Naive thymus-derived CD4-positive, alpha-beta T cell (primary cell): ENCODE measurements around the gene NEDD9. TPM values are rescaled to one million over a fixed set of nuclear protein-coding genes. Genes with fewer than 3 reads are reported as not detected.

Experiments used
- ATAC-seq: fragments of 150-1000 bp; cut with Tn5 transposase; 2 replicates; pipeline ENCODE4 v1.10.0; 2021; ENCODE audit warnings: mild to moderate bottlenecking, moderate library complexity
- CTCF ChIA-PET: fragments of 350-600 bp; sonication (Branson Sonifier 250); formaldehyde crosslinking; loops from one replicate; lab custom pipeline; 2021; ENCODE audit warnings: antibody characterized with exemption; lab: Charles Lee
- POLR2A ChIA-PET: fragments of 350-600 bp; sonication (Branson Sonifier 250); formaldehyde crosslinking; loops from one replicate; lab custom pipeline; 2021; ENCODE audit warnings: antibody characterized with exemption, inconsistent platforms; lab: Charles Lee
- DNase-seq, 9 donors: peaks; one replicate each; pipeline versions ENCODE4 v3.0.0 to v3.0.0-alpha.2; 2020 to 2022; ENCODE audit warnings: mixed read lengths in 1 of 9
- H3K27ac ChIP-seq: one replicate; pipeline ENCODE4 v1.7.0; 2013; ENCODE audit warnings: mild to moderate bottlenecking, low read depth, low read length, moderate library complexity
- H3K27me3 ChIP-seq, 2 donors: one replicate each; pipeline ENCODE4 v1.7.0; 2013; ENCODE audit warnings: low read length in 2 of 2, mild to moderate bottlenecking in 2 of 2, moderate library complexity in 2 of 2; ENCODE audit not compliant: control insufficient read depth in 2 of 2, insufficient read depth in 2 of 2
- H3K36me3 ChIP-seq, 3 experiments: 1 replicate in 2 of 3; 2 replicates in 1 of 3; pipeline ENCODE4 v1.7.0; 2013; ENCODE audit warnings: low read length in 3 of 3, mild to moderate bottlenecking in 3 of 3, moderate library complexity in 1 of 3; ENCODE audit not compliant: insufficient read depth in 3 of 3, control insufficient read depth in 2 of 3
- H3K4me1 ChIP-seq, 2 donors: one replicate each; pipeline ENCODE4 v1.7.0; 2013; ENCODE audit warnings: low read length in 2 of 2, mild to moderate bottlenecking in 2 of 2, moderate library complexity in 1 of 2; ENCODE audit not compliant: control insufficient read depth in 2 of 2, insufficient read depth in 2 of 2
- H3K4me3 ChIP-seq: 2 replicates; pipeline ENCODE4 v1.7.0; 2013; ENCODE audit warnings: mild to moderate bottlenecking, low read length
- H3K9me3 ChIP-seq, 3 experiments: 1 replicate in 2 of 3; 2 replicates in 1 of 3; pipeline ENCODE4 v1.7.0; 2013; ENCODE audit warnings: low read length in 3 of 3; ENCODE audit not compliant: control insufficient read depth in 2 of 3
- H3K27ac Mint-ChIP-seq, 9 donors: one replicate each; pipeline ENCODE4 v1.8.0; 2020 to 2022; ENCODE audit warnings: mixed read lengths in 9 of 9, mild to moderate bottlenecking in 8 of 9, moderate library complexity in 5 of 9, inconsistent platforms in 2 of 9
- H3K27me3 Mint-ChIP-seq, 5 donors: one replicate each; pipeline ENCODE4 v1.8.0; 2021 to 2022; ENCODE audit warnings: mixed read lengths in 5 of 5, mild to moderate bottlenecking in 1 of 5
- H3K36me3 Mint-ChIP-seq, 5 donors: one replicate each; pipeline ENCODE4 v1.8.0; 2020 to 2022; ENCODE audit warnings: mixed read lengths in 5 of 5, mild to moderate bottlenecking in 3 of 5, inconsistent platforms in 1 of 5
- H3K4me1 Mint-ChIP-seq, 7 donors: one replicate each; pipeline ENCODE4 v1.8.0; 2020 to 2022; ENCODE audit warnings: mixed read lengths in 7 of 7, mild to moderate bottlenecking in 3 of 7, inconsistent platforms in 1 of 7
- H3K4me3 Mint-ChIP-seq, 10 donors: one replicate each; pipeline ENCODE4 v1.8.0; 2020 to 2022; ENCODE audit warnings: mild to moderate bottlenecking in 10 of 10, mixed read lengths in 10 of 10, moderate library complexity in 6 of 10, inconsistent platforms in 2 of 10
- H3K9me3 Mint-ChIP-seq, 11 donors: one replicate each; pipeline ENCODE4 v1.8.0; 2020 to 2022; ENCODE audit warnings: mixed read lengths in 11 of 11, mild to moderate bottlenecking in 4 of 11, inconsistent platforms in 1 of 11, moderate library complexity in 1 of 11
- intact Hi-C, 2 donors: fragments of 100-400 bp; cut with micrococcal nuclease; formaldehyde crosslinking; loops; one replicate each; pipeline ENCODE4 v1.15.1; 2023
- polyA plus RNA-seq, 2 donors: library from polyadenylated mRNA; unstranded; fragments of 300-500 nt; fragmentation: Illumina TruSeq; gene quantifications; one replicate each; pipeline ENCODE4 v1.2.3, GENCODE V29; 2021
- total RNA-seq, 6 experiments: library from RNA in 5 of 6; stranded (reverse) in 5 of 6; gene quantifications; 1 replicate in 5 of 6; 2 replicates in 1 of 6; pipeline ENCODE4 v1.2.3 and lab custom pipeline; 2021 to 2026

The NEDD9 gene
- total and polyA plus RNA-seq, 7 experiments from 2014 or later = 14.2 to 62.9 (median 35.4) TPM

- no peaks in the 10 kb centered on the region for H3K36me3 ChIP-seq
- H3K9me3 ChIP-seq = no peaks in the 10 kb centered on the region
- intact Hi-C loops = no loop called here
- Mint-ChIP-seq H3K27ac (no peak overlapping the region), H3K36me3 (peaks cover 0 to 38% (median 8%) of the 10 kb centered on the region in 5 donors), H3K27me3 (no peaks in the 10 kb centered on the region), H3K9me3 (peaks cover 0 to 8% (median 0%) of the 10 kb centered on the region in 11 donors), H3K4me3 (peak overlapping the region in 1 of 10 donors; percentile 28), H3K4me1 (peaks cover 32 to 79% (median 43%) of the 10 kb centered on the region in 7 donors)
- H3K4me3 ChIP-seq = no peak overlapping the region
- POLR2A ChIA-PET = no interaction called here
- CTCF ChIA-PET = interaction anchor here (0.6 kb wide), 1 partner anchor 301 kb away, joined by 3 read pairs; no protein-coding TSS in a partner anchor
- H3K27me3 ChIP-seq = no peaks in the 10 kb centered on the region
- DNase-seq = no peak
- H3K4me1 ChIP-seq = peaks cover 13 to 29% of the 10 kb centered on the region in 2 donors
- no peak overlapping the region for H3K27ac ChIP-seq
- no peak for ATAC-seq
Observed at GRCh38 chr6:11228935-11229654, 3.4 kb downstream of the NEDD9 start.

DNA sequence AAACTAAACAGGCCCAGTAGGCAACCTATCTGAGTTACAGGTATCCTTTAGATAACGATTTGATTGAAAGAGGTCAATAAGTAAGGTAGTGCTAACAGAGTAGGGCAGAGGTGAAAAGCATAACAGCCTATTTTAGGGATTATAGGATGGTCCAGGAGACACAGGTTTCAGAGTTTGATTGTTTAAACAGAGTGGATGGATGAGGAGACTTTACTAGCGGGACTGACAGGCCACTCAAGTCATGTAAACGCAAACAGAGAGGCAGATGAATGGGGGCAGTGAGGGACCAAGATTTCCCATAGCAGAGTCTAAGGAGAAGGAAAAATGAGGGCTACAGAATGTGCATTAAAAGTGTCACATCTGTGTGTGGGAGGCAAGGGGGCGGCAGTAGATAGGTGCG lies 4.8 kb downstream of the NEDD9 start:
- ChIA-PET CTCF (no interaction called here), POLR2A (no interaction called here)
- peaks cover 30 to 80% (median 43%) of the 10 kb centered on the region in 7 donors for H3K4me1 Mint-ChIP-seq
- H3K27me3 Mint-ChIP-seq = no peaks in the 10 kb centered on the region
- ATAC-seq (no peak), DNase-seq (no peak)
- H3K27me3 ChIP-seq = no peaks in the 10 kb centered on the region
- H3K4me3 ChIP-seq = no peak overlapping the region
- H3K9me3 Mint-ChIP-seq = peaks cover 0 to 8% (median 0%) of the 10 kb centered on the region in 11 donors
- H3K9me3 ChIP-seq = no peaks in the 10 kb centered on the region
- H3K27ac ChIP-seq = no peak overlapping the region
- peak overlapping the region in 1 of 9 donors; percentile 16 for H3K27ac Mint-ChIP-seq
- intact Hi-C loops = no loop called here
- no peak overlapping the region for H3K4me3 Mint-ChIP-seq
- no peaks in the 10 kb centered on the region for H3K36me3 ChIP-seq
- peaks cover 0 to 42% (median 8%) of the 10 kb centered on the region in 5 donors for H3K36me3 Mint-ChIP-seq
- H3K4me1 ChIP-seq = peaks cover 8 to 34% of the 10 kb centered on the region in 2 donors

DNA sequence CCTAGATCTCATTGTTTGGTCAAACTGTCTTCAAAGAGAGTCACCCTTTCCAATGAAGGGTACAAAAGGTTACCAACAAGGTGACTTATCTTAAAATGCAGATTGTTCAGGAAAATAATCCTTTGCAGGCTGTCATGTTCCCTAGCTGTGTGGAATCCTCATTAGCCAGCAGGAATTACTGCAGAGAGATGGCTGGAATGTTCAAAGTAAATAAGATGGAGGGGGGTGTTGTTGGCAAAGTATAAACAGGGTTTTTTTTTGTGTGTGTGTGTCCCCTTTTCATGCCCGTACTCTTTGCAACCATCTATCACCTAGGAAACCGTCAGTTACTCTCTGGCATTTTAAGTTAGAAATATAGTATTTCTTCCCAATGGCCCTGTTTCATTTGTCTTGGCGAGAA lies 6.5 kb downstream of the NEDD9 start:
- H3K4me3 Mint-ChIP-seq = peak overlapping the region in 2 of 10 donors; percentile 28 to 54
- CTCF ChIA-PET = no interaction called here
- POLR2A ChIA-PET = no interaction called here

GRCh38 chr6:11224966-11225463 lies 7.5 kb downstream of the NEDD9 start:
- intact Hi-C loops = loop anchor here in 1 of 2 donors (1.0 to 2.0 kb wide), 4 partner anchors 7 to 158 kb away; partner anchors contain the start of gene NEDD9
- H3K36me3 ChIP-seq = peaks cover 0 to 4% (median 0%) of the 10 kb centered on the region in 3 experiments
- Mint-ChIP-seq H3K27ac (peak overlapping the region in 4 of 9 donors; percentile 46 to 93 (median 56)), H3K4me1 (peaks cover 27 to 84% (median 38%) of the 10 kb centered on the region in 7 donors), H3K27me3 (no peaks in the 10 kb centered on the region), H3K36me3 (peaks cover 0 to 51% (median 18%) of the 10 kb centered on the region in 5 donors), H3K4me3 (peak overlapping the region in 8 of 10 donors; percentile 17 to 87 (median 62)), H3K9me3 (peaks cover 0 to 8% (median 0%) of the 10 kb centered on the region in 11 donors)
- H3K27ac ChIP-seq = no peak overlapping the region
- DNase-seq = no peak
- POLR2A ChIA-PET = no interaction called here
- no peaks in the 10 kb centered on the region for H3K27me3 ChIP-seq
- ATAC-seq = peak; percentile 26
- H3K4me1 ChIP-seq = peaks cover 8 to 39% of the 10 kb centered on the region in 2 donors
- CTCF ChIA-PET = no interaction called here
- peak overlapping the region; percentile 20 for H3K4me3 ChIP-seq
- H3K9me3 ChIP-seq = no peaks in the 10 kb centered on the region

More for the DNA sequence above, 6.5 kb downstream of the NEDD9 start:
- DNase-seq = no peak
- Histone ChIP-seq H3K27me3 (no peaks in the 10 kb centered on the region), H3K36me3 (no peaks in the 10 kb centered on the region), H3K4me3 (no peak overlapping the region), H3K4me1 (peaks cover 8 to 41% of the 10 kb centered on the region in 2 donors), H3K9me3 (no peaks in the 10 kb centered on the region), H3K27ac (no peak overlapping the region)
- H3K4me1 Mint-ChIP-seq = peaks cover 27 to 84% (median 37%) of the 10 kb centered on the region in 7 donors
- no peak for ATAC-seq
- H3K36me3 Mint-ChIP-seq = peaks cover 0 to 47% (median 8%) of the 10 kb centered on the region in 5 donors
- peaks cover 0 to 8% (median 0%) of the 10 kb centered on the region in 11 donors for H3K9me3 Mint-ChIP-seq
- H3K27me3 Mint-ChIP-seq = no peaks in the 10 kb centered on the region
- intact Hi-C loops = no loop called here
- H3K27ac Mint-ChIP-seq = peak overlapping the region in 1 of 9 donors; percentile 75

- Histone ChIP-seq H3K27me3 (no peaks in the 10 kb centered on the region), H3K9me3 (no peaks in the 10 kb centered on the region), H3K4me1 (peaks cover 8 to 37% of the 10 kb centered on the region in 2 donors), H3K36me3 (peaks cover 0 to 4% (median 0%) of the 10 kb centered on the region in 3 experiments), H3K4me3 (peak overlapping the region; percentile 20), H3K27ac (no peak overlapping the region)
- Mint-ChIP-seq H3K36me3 (peaks cover 0 to 51% (median 20%) of the 10 kb centered on the region in 5 donors), H3K27ac (peak overlapping the region in 7 of 9 donors; percentile 15 to 93 (median 56)), H3K27me3 (no peaks in the 10 kb centered on the region), H3K4me1 (peaks cover 27 to 84% (median 38%) of the 10 kb centered on the region in 7 donors), H3K4me3 (peak overlapping the region; percentile 26 to 87 (median 62)), H3K9me3 (peaks cover 0 to 8% (median 0%) of the 10 kb centered on the region in 11 donors)
- DNase-seq = peak in 6 of 9 donors; percentile 4 to 51 (median 34)
- peak; percentile 75 for ATAC-seq
- intact Hi-C loops = loop anchor here in 1 of 2 donors (1.0 to 2.0 kb wide), 4 partner anchors 8 to 158 kb away; partner anchors contain the start of gene NEDD9
- CTCF ChIA-PET = no interaction called here
- POLR2A ChIA-PET = no interaction called here
Observed at GRCh38 chr6:11224252-11224965, 8.1 kb downstream of the NEDD9 start.

- H3K27me3 ChIP-seq = no peaks in the 10 kb centered on the region
- peaks cover 0 to 4% (median 0%) of the 10 kb centered on the region in 3 experiments for H3K36me3 ChIP-seq
- ATAC-seq = no peak
- no peak for DNase-seq
- H3K4me1 Mint-ChIP-seq = peaks cover 28 to 89% (median 39%) of the 10 kb centered on the region in 7 donors
- H3K9me3 ChIP-seq = no peaks in the 10 kb centered on the region
- peaks cover 4 to 58% (median 23%) of the 10 kb centered on the region in 5 donors for H3K36me3 Mint-ChIP-seq
- ChIA-PET CTCF (no interaction called here), POLR2A (no interaction called here)
- H3K27ac Mint-ChIP-seq = peak overlapping the region in 3 of 9 donors; percentile 48 to 93 (median 51)
- H3K4me1 ChIP-seq = peaks cover 8 to 37% of the 10 kb centered on the region in 2 donors
- peaks cover 0 to 8% (median 0%) of the 10 kb centered on the region in 11 donors for H3K9me3 Mint-ChIP-seq
- intact Hi-C loops = loop anchor here in 1 of 2 donors (2.0 kb wide), 2 partner anchors 13 to 51 kb away; no protein-coding TSS in a partner anchor
- no peak overlapping the region for H3K4me3 ChIP-seq
- H3K4me3 Mint-ChIP-seq = peak overlapping the region in 1 of 10 donors; percentile 87
- no peaks in the 10 kb centered on the region for H3K27me3 Mint-ChIP-seq
- no peak overlapping the region for H3K27ac ChIP-seq
Observed at GRCh38 chr6:11223286-11223864, 9.1 kb downstream of the NEDD9 start.
